IMR-90 (cell line): Measurements from ENCODE around the gene SMARCA5. TPM values are rescaled to one million over a fixed set of nuclear protein-coding genes. Genes with fewer than 3 reads are reported as not detected.

Experiments
- ATAC-seq: fragments of 200-7000 bp; cut with Tn5 transposase; 2 replicates; pipeline ENCODE4 v1.9.1; 2020; ENCODE audit warnings: low read depth, mild to moderate bottlenecking, moderate library complexity
- BruUV-seq: library from RNA; stranded (reverse); fragments of 400-500 nt; replicated peaks from 2 replicates; lab custom pipeline; 2021; lab: Mats Ljungman, UMichigan
- CTCF ChIA-PET: fragments of 300-600 bp; formaldehyde crosslinking; extraction: SDS; loops from one replicate; lab custom pipeline; 2021; ENCODE audit warnings: antibody characterized with exemption; lab: Yijun Ruan, JAX
- POLR2A ChIA-PET: fragments of 300-600 bp; sonication (Branson Sonifier 250); formaldehyde crosslinking; loops from one replicate; lab custom pipeline; 2022; ENCODE audit warnings: antibody characterized with exemption; ENCODE audit not compliant: unreplicated experiment; lab: Charles Lee
- DNase-seq: peaks from one replicate; pipeline ENCODE4 v3.0.0; 2013
- H2AFZ ChIP-seq: replicated peaks from 2 replicates; pipeline ENCODE3; 2013; ENCODE audit warnings: low read length, mild to moderate bottlenecking; ENCODE audit not compliant: poor library complexity
- H2AK5ac ChIP-seq: 2 replicates; pipeline ENCODE4 v1.6.1; 2013; ENCODE audit warnings: low read depth, low read length, inconsistent platforms
- H2AK9ac ChIP-seq: replicated peaks from 2 replicates; pipeline ENCODE3; 2013; ENCODE audit warnings: mild to moderate bottlenecking, low read depth, low read length, moderate library complexity; ENCODE audit not compliant: poor library complexity
- H2BK120ac ChIP-seq: 2 replicates; pipeline ENCODE4 v1.6.1; 2013; ENCODE audit warnings: low read depth, low read length, inconsistent platforms
- H2BK15ac ChIP-seq: 3 replicates; pipeline ENCODE4 v1.6.1; 2013; ENCODE audit warnings: low read depth, low read length, inconsistent platforms
- H2BK20ac ChIP-seq: 2 replicates; pipeline ENCODE4 v1.6.1; 2013; ENCODE audit warnings: low read depth, mild to moderate bottlenecking, inconsistent platforms, low read length, moderate library complexity
- H2BK5ac ChIP-seq: 2 replicates; pipeline ENCODE4 v1.6.1; 2013; ENCODE audit warnings: mild to moderate bottlenecking, low read depth, low read length, inconsistent platforms; ENCODE audit not compliant: poor library complexity, severe bottlenecking
- H3K14ac ChIP-seq: replicated peaks from 2 replicates; pipeline ENCODE4 v1.6.1; 2013; ENCODE audit warnings: low read depth, low read length, inconsistent platforms
- H3K18ac ChIP-seq: 2 replicates; pipeline ENCODE4 v1.6.1; 2013; ENCODE audit warnings: low read depth, low read length, control low read depth
- H3K23ac ChIP-seq: 2 replicates; pipeline ENCODE4 v1.6.1; 2013; ENCODE audit warnings: low read depth, low read length, inconsistent platforms
- H3K27ac ChIP-seq: 2 replicates; pipeline ENCODE4 v1.5.1; 2013; ENCODE audit warnings: mild to moderate bottlenecking, control low read depth, low read length; ENCODE audit not compliant: insufficient read depth
- H3K27me3 ChIP-seq: 2 replicates; pipeline ENCODE4 v1.6.1; 2013; ENCODE audit warnings: low read length; ENCODE audit not compliant: control insufficient read depth, insufficient read depth
- H3K36me3 ChIP-seq: 2 replicates; pipeline ENCODE4 v1.6.1; 2013; ENCODE audit warnings: low read length, mixed read lengths; ENCODE audit not compliant: control insufficient read depth, insufficient read depth
- H3K4ac ChIP-seq: 2 replicates; pipeline ENCODE4 v1.6.1; 2013; ENCODE audit warnings: low read depth, low read length, inconsistent platforms
- H3K4me1 ChIP-seq: 2 replicates; pipeline ENCODE4 v1.6.1; 2013; ENCODE audit warnings: low read length, mixed read lengths; ENCODE audit not compliant: control insufficient read depth, insufficient read depth
- H3K4me2 ChIP-seq: 2 replicates; pipeline ENCODE4 v1.6.1; 2013; ENCODE audit warnings: low read depth, mild to moderate bottlenecking, control low read depth, low read length, moderate library complexity
- H3K4me3 ChIP-seq: 2 replicates; pipeline ENCODE4 v1.5.1; 2013; ENCODE audit warnings: low read depth, mild to moderate bottlenecking, control low read depth, low read length, moderate library complexity; ENCODE audit not compliant: insufficient read depth
- H3K56ac ChIP-seq: 2 replicates; pipeline ENCODE4 v1.6.1; 2013; ENCODE audit warnings: low read length, inconsistent platforms; ENCODE audit not compliant: insufficient read depth; ENCODE audit errors: extremely low read depth
- H3K79me1 ChIP-seq, 2 experiments: 2 replicates each; pipeline ENCODE4 v1.6.1; 2013; ENCODE audit warnings: low read length in 2 of 2, inconsistent platforms in 1 of 2, low read depth in 1 of 2
- H3K9ac ChIP-seq: 2 replicates; pipeline ENCODE4 v1.6.1; 2013; ENCODE audit warnings: low read depth, low read length, control low read depth
- H3K9me1 ChIP-seq: 2 replicates; pipeline ENCODE4 v1.6.1; 2013; ENCODE audit warnings: low read length, inconsistent platforms; ENCODE audit not compliant: insufficient read depth
- H3K9me3 ChIP-seq: 2 replicates; pipeline ENCODE4 v1.6.1; 2013; ENCODE audit warnings: low read length; ENCODE audit not compliant: control insufficient read depth, insufficient read depth
- H4K20me1 ChIP-seq: 2 replicates; pipeline ENCODE4 v1.6.1; 2013; ENCODE audit warnings: low read length, inconsistent platforms; ENCODE audit not compliant: insufficient read depth
- H4K5ac ChIP-seq: 2 replicates; pipeline ENCODE4 v1.6.1; 2013; ENCODE audit warnings: mild to moderate bottlenecking, low read depth, low read length, control low read depth
- H4K8ac ChIP-seq, 2 experiments: 2 replicates each; pipeline ENCODE4 v1.6.1; 2013; ENCODE audit warnings: low read depth in 2 of 2, low read length in 2 of 2, control low read depth in 1 of 2, inconsistent platforms in 1 of 2
- H4K91ac ChIP-seq: 2 replicates; pipeline ENCODE4 v1.6.1; 2013; ENCODE audit warnings: low read depth, low read length, inconsistent platforms; ENCODE audit not compliant: insufficient read depth
- BHLHE40 ChIP-seq: fragments of 150-350 bp; IDR thresholded peaks from 2 replicates; pipeline ENCODE4 v1.6.1; 2016; ENCODE audit warnings: mild to moderate bottlenecking, low read depth, low read length
- CEBPB ChIP-seq: IDR thresholded peaks from 2 replicates; pipeline ENCODE4 v1.6.1; 2012; ENCODE audit warnings: low read depth, low read length, improper control_type of control experiment
- CHD1 ChIP-seq: IDR thresholded peaks from 2 replicates; pipeline ENCODE4 v1.6.1; 2012; ENCODE audit warnings: low read depth, low read length, improper control_type of control experiment
- FOS ChIP-seq: fragments of 150-350 bp; IDR thresholded peaks from 2 replicates; pipeline ENCODE4 v1.6.1; 2016; ENCODE audit warnings: low read depth, low read length
- MAFK ChIP-seq: IDR thresholded peaks from 2 replicates; pipeline ENCODE4 v1.6.1; 2012; ENCODE audit warnings: low read depth, low read length, improper control_type of control experiment
- MAZ ChIP-seq: IDR thresholded peaks from 2 replicates; pipeline ENCODE4 v1.6.1; 2012; ENCODE audit warnings: low read depth, mild to moderate bottlenecking, low read length, improper control_type of control experiment, moderate library complexity, borderline replicate concordance
- MXI1 ChIP-seq: IDR thresholded peaks from 2 replicates; pipeline ENCODE4 v1.6.1; 2012; ENCODE audit warnings: low read depth, mild to moderate bottlenecking, low read length, moderate library complexity, borderline replicate concordance
- NFE2L2 ChIP-seq: fragments of 150-350 bp; IDR thresholded peaks from 2 replicates; pipeline ENCODE4 v1.6.1; 2016; ENCODE audit warnings: low read depth, mild to moderate bottlenecking, low read length
- POLR2A ChIP-seq: IDR thresholded peaks from 2 replicates; pipeline ENCODE4 v1.6.1; 2012; ENCODE audit warnings: mild to moderate bottlenecking, low read depth, low read length
- RAD21 ChIP-seq: IDR thresholded peaks from 2 replicates; pipeline ENCODE4 v1.6.1; 2012; ENCODE audit warnings: low read length, improper control_type of control experiment
- RCOR1 ChIP-seq: IDR thresholded peaks from 2 replicates; pipeline ENCODE4 v1.6.1; 2012; ENCODE audit warnings: mild to moderate bottlenecking, low read length, improper control_type of control experiment; ENCODE audit not compliant: insufficient replicate concordance
- RFX5 ChIP-seq: IDR thresholded peaks from 2 replicates; pipeline ENCODE4 v1.8.0; 2012; ENCODE audit warnings: low read depth, mild to moderate bottlenecking, low read length, moderate library complexity
- SMC3 ChIP-seq: fragments of 150-350 bp; IDR thresholded peaks from 2 replicates; pipeline ENCODE4 v1.6.1; 2016; ENCODE audit warnings: low read depth, mild to moderate bottlenecking, antibody characterized with exemption, low read length, moderate library complexity
- WGBS, 2 experiments: methylation state at CpG; one replicate each; pipeline versions ENCODE4 v1.1.5 to v1.1.7; 2013; ENCODE audit warnings: missing lambda C conversion rate in 2 of 2; ENCODE audit not compliant: insufficient read length in 1 of 2; ENCODE audit errors: extremely low coverage in 2 of 2; 5-methylcytosine and 5-hydroxymethylcytosine counted together
- dilution Hi-C: fragments of 300-500 bp; cut with HindIII; formaldehyde crosslinking; loops from one replicate; pipeline ENCODE4 v1.14.3; 2018; ENCODE audit warnings: low sequenced_read_pairs; ENCODE audit not compliant: unreplicated experiment
- in situ Hi-C: fragments of 300-500 bp; cut with MboI; formaldehyde crosslinking; loops from 3 replicates; pipeline ENCODE4 v1.14.3; 2019; ENCODE audit warnings: low sequenced_read_pairs, inconsistent platforms, mixed read lengths
- intact Hi-C: fragments of 100-400 bp; cut with micrococcal nuclease; formaldehyde crosslinking; loops from 2 replicates; pipeline ENCODE4 v1.10.0; 2022
- polyA plus RNA-seq, 3 experiments: library from polyadenylated mRNA; depleted of rRNA; stranded (reverse); fragments of >200 nt; gene quantifications; 2 replicates each; pipeline ENCODE4 v1.2.3, GENCODE V29; 2012; ENCODE audit warnings: low replicate concordance in 1 of 3
- total RNA-seq: library from RNA; depleted of rRNA; stranded (reverse); fragments of >200 nt; gene quantifications from 2 replicates; pipeline ENCODE4 v1.2.3, GENCODE V29; 2012
- TF ChIP-seq, protein P1 (sequence below): fragments of 150-350 bp; IDR thresholded peaks from 2 replicates; pipeline ENCODE4 v1.6.1; 2017; ENCODE audit warnings: mild to moderate bottlenecking, antibody characterized with exemption, low read length, low read depth
- TF ChIP-seq, protein P2 (sequence below): conservative IDR thresholded peaks from 2 replicates; pipeline ENCODE4 v1.5.1; 2012; ENCODE audit warnings: mild to moderate bottlenecking, low read depth, low read length, improper control_type of control experiment
- TF ChIP-seq, protein P3 (sequence below): fragments of 150-350 bp; IDR thresholded peaks from 2 replicates; pipeline ENCODE4 v1.6.1; 2016; ENCODE audit warnings: low read depth, mild to moderate bottlenecking, low read length, moderate library complexity, borderline replicate concordance

SMARCA5 gene
- total and polyA plus RNA-seq, 2 of the 4 experiments (the other 2 are of a cell fraction), result 11.5 to 14.7 TPM

DNA sequence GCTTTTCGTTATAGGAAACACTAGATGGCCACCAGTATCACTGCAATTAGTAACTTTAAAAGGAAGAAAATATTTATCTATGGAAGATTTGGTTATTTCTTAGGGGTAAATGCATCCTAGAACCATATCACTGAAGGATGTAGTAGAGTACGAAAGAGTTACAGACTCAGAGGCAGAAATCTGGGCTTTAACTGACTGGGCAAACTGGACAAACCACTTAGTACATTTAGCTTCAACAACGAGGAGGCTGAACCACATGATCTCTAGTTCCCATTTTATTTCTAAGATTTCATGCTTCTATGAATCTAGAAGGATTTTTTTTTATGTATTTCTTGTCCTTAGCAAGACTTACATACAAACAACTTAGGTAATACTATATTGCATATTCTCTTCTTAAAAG is 93.0 kb downstream of the SMARCA5 start:
- ChIA-PET POLR2A (no interaction called here), CTCF (no interaction called here)
- H3K4me2 ChIP-seq, result no peak overlapping the region
- H3K79me1 ChIP-seq, result no peaks in the 10 kb centered on the region
- no peak overlapping the region for H3K9ac ChIP-seq
- intact Hi-C loops (no loop called here), dilution Hi-C loops (no loop called here), in situ Hi-C loops (no loop called here)
- H3K4me1 ChIP-seq, result no peaks in the 10 kb centered on the region
- H2AK5ac ChIP-seq, result no peak overlapping the region
- no peak overlapping the region for H3K18ac ChIP-seq
- no peak overlapping the region for H2BK5ac ChIP-seq
- no peak for TF ChIP-seq SMC3
- no peak for TF ChIP-seq BHLHE40
- TF ChIP-seq, protein P1, sequence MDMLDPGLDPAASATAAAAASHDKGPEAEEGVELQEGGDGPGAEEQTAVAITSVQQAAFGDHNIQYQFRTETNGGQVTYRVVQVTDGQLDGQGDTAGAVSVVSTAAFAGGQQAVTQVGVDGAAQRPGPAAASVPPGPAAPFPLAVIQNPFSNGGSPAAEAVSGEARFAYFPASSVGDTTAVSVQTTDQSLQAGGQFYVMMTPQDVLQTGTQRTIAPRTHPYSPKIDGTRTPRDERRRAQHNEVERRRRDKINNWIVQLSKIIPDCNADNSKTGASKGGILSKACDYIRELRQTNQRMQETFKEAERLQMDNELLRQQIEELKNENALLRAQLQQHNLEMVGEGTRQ, result no peak
- no peak for TF ChIP-seq CEBPB
- TF ChIP-seq RAD21, result no peak
- TF ChIP-seq MAFK, result no peak
- no peak for TF ChIP-seq NFE2L2
- TF ChIP-seq POLR2A, result no peak
- TF ChIP-seq MXI1, result no peak
- no peak for TF ChIP-seq RFX5
- TF ChIP-seq MAZ, result no peak
- TF ChIP-seq, protein P2, sequence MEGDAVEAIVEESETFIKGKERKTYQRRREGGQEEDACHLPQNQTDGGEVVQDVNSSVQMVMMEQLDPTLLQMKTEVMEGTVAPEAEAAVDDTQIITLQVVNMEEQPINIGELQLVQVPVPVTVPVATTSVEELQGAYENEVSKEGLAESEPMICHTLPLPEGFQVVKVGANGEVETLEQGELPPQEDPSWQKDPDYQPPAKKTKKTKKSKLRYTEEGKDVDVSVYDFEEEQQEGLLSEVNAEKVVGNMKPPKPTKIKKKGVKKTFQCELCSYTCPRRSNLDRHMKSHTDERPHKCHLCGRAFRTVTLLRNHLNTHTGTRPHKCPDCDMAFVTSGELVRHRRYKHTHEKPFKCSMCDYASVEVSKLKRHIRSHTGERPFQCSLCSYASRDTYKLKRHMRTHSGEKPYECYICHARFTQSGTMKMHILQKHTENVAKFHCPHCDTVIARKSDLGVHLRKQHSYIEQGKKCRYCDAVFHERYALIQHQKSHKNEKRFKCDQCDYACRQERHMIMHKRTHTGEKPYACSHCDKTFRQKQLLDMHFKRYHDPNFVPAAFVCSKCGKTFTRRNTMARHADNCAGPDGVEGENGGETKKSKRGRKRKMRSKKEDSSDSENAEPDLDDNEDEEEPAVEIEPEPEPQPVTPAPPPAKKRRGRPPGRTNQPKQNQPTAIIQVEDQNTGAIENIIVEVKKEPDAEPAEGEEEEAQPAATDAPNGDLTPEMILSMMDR, result no peak
- no peak for TF ChIP-seq RCOR1
- TF ChIP-seq, protein P3, sequence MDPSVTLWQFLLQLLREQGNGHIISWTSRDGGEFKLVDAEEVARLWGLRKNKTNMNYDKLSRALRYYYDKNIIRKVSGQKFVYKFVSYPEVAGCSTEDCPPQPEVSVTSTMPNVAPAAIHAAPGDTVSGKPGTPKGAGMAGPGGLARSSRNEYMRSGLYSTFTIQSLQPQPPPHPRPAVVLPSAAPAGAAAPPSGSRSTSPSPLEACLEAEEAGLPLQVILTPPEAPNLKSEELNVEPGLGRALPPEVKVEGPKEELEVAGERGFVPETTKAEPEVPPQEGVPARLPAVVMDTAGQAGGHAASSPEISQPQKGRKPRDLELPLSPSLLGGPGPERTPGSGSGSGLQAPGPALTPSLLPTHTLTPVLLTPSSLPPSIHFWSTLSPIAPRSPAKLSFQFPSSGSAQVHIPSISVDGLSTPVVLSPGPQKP, result no peak
- no peak for TF ChIP-seq CHD1
- no peak for TF ChIP-seq FOS
- no peaks in the 10 kb centered on the region for H3K36me3 ChIP-seq
- no peak overlapping the region for H4K8ac ChIP-seq
- no peaks in the 10 kb centered on the region for H3K9me1 ChIP-seq
- no peak overlapping the region for H3K4ac ChIP-seq
- H2AK9ac ChIP-seq, result no peak overlapping the region
- no peak overlapping the region for H3K23ac ChIP-seq
- no peak overlapping the region for H3K56ac ChIP-seq
- H2AFZ ChIP-seq, result no peak overlapping the region
- no peaks in the 10 kb centered on the region for H3K27me3 ChIP-seq
- no peak overlapping the region for H3K4me3 ChIP-seq
- H3K9me3 ChIP-seq, result no peaks in the 10 kb centered on the region
- no peak overlapping the region for H3K14ac ChIP-seq
- H4K5ac ChIP-seq, result no peak overlapping the region
- ATAC-seq (no peak), DNase-seq (no peak)
- no peak overlapping the region for H3K27ac ChIP-seq
- no CpG with 5 or more reads among the region's 3 CpGs for WGBS, 2 experiments
- no TSS peak for BruUV-seq
- H4K20me1 ChIP-seq, result no peaks in the 10 kb centered on the region
- no peak overlapping the region for H2BK120ac ChIP-seq
- H4K91ac ChIP-seq, result no peak overlapping the region
- no peak overlapping the region for H2BK15ac ChIP-seq
- no peak overlapping the region for H2BK20ac ChIP-seq
